Activated T-helper 2 cell treated with anti-CD3 and anti-CD28 coated beads, Interferon-gamma antibody, Interleukin-2, Interleukin-4, amounts not matched to agents 10 μg/mL and 5 μg/mL and 100 μg/mL, durations not matched to agents 14 hours and 24 hours and 36 hours (primary cell): ENCODE data around the gene HCN3. TPM values are rescaled to one million over a fixed set of nuclear protein-coding genes. Genes with fewer than 3 reads are reported as not detected.

Experiments
- DNase-seq: peaks from one replicate; pipeline ENCODE4 v3.0.0; 2021; ENCODE audit warnings: low spot score
- H3K27ac Mint-ChIP-seq: one replicate; pipeline ENCODE4 v1.8.0; 2021; ENCODE audit warnings: mixed read lengths
- H3K27me3 Mint-ChIP-seq: one replicate; pipeline ENCODE4 v1.8.0; 2021; ENCODE audit warnings: low read depth, mixed read lengths
- H3K36me3 Mint-ChIP-seq: one replicate; pipeline ENCODE4 v1.8.0; 2021; ENCODE audit warnings: low read depth, mixed read lengths
- H3K4me1 Mint-ChIP-seq: one replicate; pipeline ENCODE4 v1.8.0; 2021; ENCODE audit warnings: low read depth, mixed read lengths
- H3K4me3 Mint-ChIP-seq: one replicate; pipeline ENCODE4 v1.8.0; 2021; ENCODE audit warnings: low read depth, mild to moderate bottlenecking, moderate library complexity, mixed read lengths
- H3K9me3 Mint-ChIP-seq: one replicate; pipeline ENCODE4 v1.8.0; 2021; ENCODE audit warnings: mixed read lengths
- intact Hi-C: fragments of 100-400 bp; cut with micrococcal nuclease; formaldehyde crosslinking; loops from one replicate; pipeline ENCODE4 v1.15.1; 2023
- total RNA-seq: library from RNA; stranded (reverse); gene quantifications from 2 replicates; pipeline ENCODE4 v1.2.3, GENCODE V29; 2022

Gene HCN3
- total RNA-seq, 1 donor from 2014 or later = 4.8 TPM

DNA sequence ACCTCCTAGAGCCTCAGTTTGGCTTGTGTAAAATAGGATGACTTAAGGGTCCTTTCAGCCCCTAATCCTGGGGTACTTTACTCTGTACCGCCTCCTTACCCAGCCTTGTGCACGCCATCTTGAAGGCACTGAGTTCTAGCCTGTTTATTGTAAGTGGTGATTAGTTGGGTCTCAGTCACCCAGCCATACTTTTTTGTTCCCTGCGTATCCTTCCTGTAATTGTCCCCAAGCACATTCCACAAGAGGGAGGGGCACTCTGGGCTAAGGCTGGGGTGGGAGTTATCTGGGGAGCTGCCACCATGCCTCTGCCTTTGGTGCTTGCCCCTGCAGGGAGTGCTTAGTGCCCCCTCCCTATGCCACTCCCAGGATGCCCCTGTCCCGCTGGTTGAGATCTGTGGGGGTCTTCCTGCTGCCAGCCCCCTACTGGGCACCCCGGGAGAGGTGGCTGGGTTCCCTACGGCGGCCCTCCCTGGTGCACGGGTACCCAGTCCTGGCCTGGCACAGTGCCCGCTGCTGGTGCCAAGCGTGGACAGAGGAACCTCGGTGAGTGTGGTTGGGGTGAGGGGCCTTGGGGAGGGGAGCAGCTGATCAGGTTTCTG is 32.3 kb downstream of the HCN3 start:
- no peaks in the 10 kb centered on the region for H3K27me3 Mint-ChIP-seq

GRCh38 chr1:155313261-155313660 is 36.0 kb downstream of the HCN3 start:
- intact Hi-C loops = no loop called here
- Mint-ChIP-seq H3K4me1 (peaks cover 37% of the 10 kb centered on the region), H3K9me3 (no peaks in the 10 kb centered on the region), H3K27ac (peak overlapping the region; percentile 67), H3K36me3 (peaks cover 80% of the 10 kb centered on the region), H3K27me3 (no peaks in the 10 kb centered on the region), H3K4me3 (no peak overlapping the region)
- no peak for DNase-seq

More for the DNA sequence above, 32.3 kb downstream of the HCN3 start:
- no peak for DNase-seq
- Mint-ChIP-seq H3K4me3 (peak overlapping the region; percentile 98), H3K27ac (peak overlapping the region; percentile 97), H3K9me3 (no peaks in the 10 kb centered on the region), H3K4me1 (peaks cover 38% of the 10 kb centered on the region), H3K36me3 (peaks cover 51% of the 10 kb centered on the region)
- intact Hi-C loops = loop anchor here (1.0 to 5.0 kb wide), 3 partner anchors 11 to 47 kb away; partner anchors contain the start of genes CLK2, RUSC1 and SCAMP3

DNA sequence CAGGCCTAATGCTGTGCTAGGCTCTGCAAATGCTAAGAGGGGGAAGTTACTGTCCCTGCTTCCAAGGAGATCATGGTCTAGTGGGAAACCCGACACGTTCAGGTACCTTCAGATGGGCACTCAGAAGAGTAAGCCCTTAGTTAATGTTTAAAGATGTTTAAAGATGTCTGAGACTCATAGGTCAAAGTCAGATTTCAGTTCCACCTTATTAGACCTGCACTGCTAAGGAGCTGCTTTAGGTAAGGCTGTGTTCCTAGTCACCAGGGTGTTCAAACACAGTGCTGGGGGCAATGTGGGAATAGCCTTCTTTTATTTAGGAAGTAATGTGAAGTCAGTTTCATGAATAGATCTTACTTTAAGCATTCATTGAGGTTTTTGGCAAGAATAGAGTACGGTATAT is 39.7 kb downstream of the HCN3 start:
- no peak overlapping the region for H3K4me3 Mint-ChIP-seq

GRCh38 chr1:155318082-155318481 is 40.8 kb downstream of the HCN3 start:
- Mint-ChIP-seq H3K36me3 (peaks cover 69% of the 10 kb centered on the region), H3K27ac (no peak overlapping the region), H3K4me1 (peaks cover 44% of the 10 kb centered on the region), H3K4me3 (no peak overlapping the region), H3K27me3 (no peaks in the 10 kb centered on the region), H3K9me3 (no peaks in the 10 kb centered on the region)
- DNase-seq = no peak
- intact Hi-C loops = no loop called here

More for the DNA sequence above, 39.7 kb downstream of the HCN3 start:
- Mint-ChIP-seq H3K4me1 (peaks cover 45% of the 10 kb centered on the region), H3K36me3 (peaks cover 80% of the 10 kb centered on the region), H3K27ac (no peak overlapping the region), H3K27me3 (no peaks in the 10 kb centered on the region), H3K9me3 (no peaks in the 10 kb centered on the region)
- intact Hi-C loops = no loop called here
- no peak for DNase-seq

DNA sequence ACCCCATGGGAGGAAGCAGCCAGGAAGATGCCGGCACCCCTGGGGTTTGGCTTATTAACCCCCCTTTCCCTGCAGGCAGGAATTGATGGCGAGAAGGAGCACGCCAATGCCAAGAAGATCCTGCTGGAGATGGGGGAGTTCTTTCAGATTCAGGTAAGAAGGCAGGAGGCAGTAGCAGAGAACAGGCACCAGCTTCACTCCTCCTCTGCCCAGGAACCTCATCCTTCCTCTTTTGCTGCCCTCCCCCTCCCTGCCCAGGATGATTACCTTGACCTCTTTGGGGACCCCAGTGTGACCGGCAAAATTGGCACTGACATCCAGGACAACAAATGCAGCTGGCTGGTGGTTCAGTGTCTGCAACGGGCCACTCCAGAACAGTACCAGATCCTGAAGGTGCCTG is 42.3 kb downstream of the HCN3 start:
- no peaks in the 10 kb centered on the region for H3K9me3 Mint-ChIP-seq
- H3K4me1 Mint-ChIP-seq = peaks cover 38% of the 10 kb centered on the region
- no peak overlapping the region for H3K4me3 Mint-ChIP-seq
- intact Hi-C loops = no loop called here
- no peaks in the 10 kb centered on the region for H3K27me3 Mint-ChIP-seq
- peaks cover 56% of the 10 kb centered on the region for H3K36me3 Mint-ChIP-seq
- DNase-seq = no peak
- H3K27ac Mint-ChIP-seq = peak overlapping the region; percentile 40

DNA sequence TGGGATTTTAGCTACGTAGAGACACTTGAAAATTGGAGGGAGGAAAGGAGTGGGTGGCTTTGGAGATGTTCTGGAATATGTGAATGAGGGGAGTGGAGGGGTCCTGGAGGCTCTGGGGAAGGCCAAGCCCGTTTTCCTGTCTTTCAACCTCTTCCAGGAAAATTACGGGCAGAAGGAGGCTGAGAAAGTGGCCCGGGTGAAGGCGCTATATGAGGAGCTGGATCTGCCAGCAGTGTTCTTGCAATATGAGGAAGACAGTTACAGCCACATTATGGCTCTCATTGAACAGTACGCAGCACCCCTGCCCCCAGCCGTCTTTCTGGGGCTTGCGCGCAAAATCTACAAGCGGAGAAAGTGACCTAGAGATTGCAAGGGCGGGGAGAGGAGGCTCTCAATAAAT is 43.0 kb downstream of the HCN3 start:
- Mint-ChIP-seq H3K27ac (peak overlapping the region; percentile 29), H3K36me3 (peaks cover 49% of the 10 kb centered on the region), H3K9me3 (no peaks in the 10 kb centered on the region), H3K27me3 (no peaks in the 10 kb centered on the region), H3K4me3 (peak overlapping the region; percentile 65), H3K4me1 (peaks cover 38% of the 10 kb centered on the region)
- intact Hi-C loops = loop anchor here (1.0 to 5.0 kb wide), 3 partner anchors 11 to 128 kb away; partner anchors contain the start of gene HCN3
- no peak for DNase-seq

DNA sequence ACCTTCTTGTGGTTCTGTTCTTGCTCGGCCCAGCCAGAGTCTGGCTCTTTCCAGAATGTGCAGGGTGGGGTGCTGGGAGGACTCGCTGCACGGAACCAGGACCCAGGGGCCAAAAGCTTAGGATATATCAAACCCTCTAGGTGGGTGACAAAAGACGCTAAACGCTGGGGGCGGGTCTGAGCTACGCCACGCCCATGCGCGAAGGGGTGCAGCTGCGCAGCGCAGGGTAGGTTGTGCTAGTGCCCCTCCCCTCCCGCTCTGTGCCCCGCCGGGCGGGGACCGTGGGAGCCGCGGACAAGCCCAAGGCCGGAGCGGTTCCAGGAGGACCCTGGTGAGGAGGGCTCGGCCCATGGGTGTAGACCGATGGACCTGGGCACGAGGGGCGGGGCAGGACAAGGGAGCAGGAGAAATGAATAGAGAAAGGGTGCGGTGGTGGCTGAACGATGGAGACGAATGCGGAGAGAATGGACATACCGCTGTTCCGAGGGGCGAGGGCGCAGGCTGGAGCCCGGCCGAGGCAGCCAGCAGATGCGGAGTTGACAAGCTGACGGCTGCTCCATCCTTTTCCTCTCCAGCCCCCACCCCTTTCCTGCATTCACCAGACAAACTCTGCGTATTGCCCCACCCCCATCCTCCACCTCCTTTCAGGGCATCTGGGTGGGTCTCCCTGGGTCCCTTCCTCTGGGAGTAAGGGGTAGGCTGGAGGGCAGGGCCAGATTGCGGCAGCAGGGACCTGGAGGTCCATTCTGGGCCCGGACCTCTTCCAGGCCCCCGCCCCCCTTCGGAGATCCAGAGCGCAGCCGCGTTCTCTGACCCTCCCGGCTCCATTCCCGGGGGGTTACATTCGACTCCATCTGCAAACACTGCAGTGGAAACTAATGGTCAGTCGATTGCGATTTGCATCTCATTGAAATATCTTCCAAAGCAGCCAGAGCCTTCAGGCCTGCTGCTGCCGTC is 43.7 kb downstream of the HCN3 start, which contains the start of gene RUSC1:
TSS of gene RUSC1 (plus strand) at position 234 of the 957 bp plus-strand sequence. CDS start 880 bp downstream, outside the sequence.
- Mint-ChIP-seq H3K27me3 (no peaks in the 10 kb centered on the region), H3K4me1 (peaks cover 41% of the 10 kb centered on the region), H3K9me3 (no peaks in the 10 kb centered on the region), H3K36me3 (peaks cover 47% of the 10 kb centered on the region), H3K4me3 (peak within 1 kb of the TSS; percentile 65), H3K27ac (peak within 1 kb of the TSS; percentile 29)
- intact Hi-C loops = loop anchor here (1.0 to 5.0 kb wide), 3 partner anchors 12 to 129 kb away; partner anchors contain the start of gene HCN3
- peak; percentile 76 for DNase-seq

GRCh38 chr1:155321639-155322503 is 44.6 kb downstream of the HCN3 start:
- Mint-ChIP-seq H3K27ac (no peak overlapping the region), H3K27me3 (no peaks in the 10 kb centered on the region), H3K36me3 (peaks cover 44% of the 10 kb centered on the region), H3K4me1 (peaks cover 42% of the 10 kb centered on the region), H3K4me3 (peak overlapping the region; percentile 70), H3K9me3 (no peaks in the 10 kb centered on the region)
- intact Hi-C loops = loop anchor here (1.0 to 5.0 kb wide), 2 partner anchors 72 to 130 kb away; no protein-coding TSS in a partner anchor
- DNase-seq = no peak

- Mint-ChIP-seq H3K4me1 (peaks cover 41% of the 10 kb centered on the region), H3K27me3 (no peaks in the 10 kb centered on the region), H3K27ac (no peak overlapping the region), H3K36me3 (peaks cover 39% of the 10 kb centered on the region), H3K9me3 (no peaks in the 10 kb centered on the region), H3K4me3 (peak overlapping the region; percentile 70)
- no peak for DNase-seq
- intact Hi-C loops = loop anchor here (1.0 to 5.0 kb wide), 2 partner anchors 72 to 130 kb away; no protein-coding TSS in a partner anchor
Measured at GRCh38 chr1:155322571-155322952, 45.3 kb downstream of the HCN3 start.

DNA sequence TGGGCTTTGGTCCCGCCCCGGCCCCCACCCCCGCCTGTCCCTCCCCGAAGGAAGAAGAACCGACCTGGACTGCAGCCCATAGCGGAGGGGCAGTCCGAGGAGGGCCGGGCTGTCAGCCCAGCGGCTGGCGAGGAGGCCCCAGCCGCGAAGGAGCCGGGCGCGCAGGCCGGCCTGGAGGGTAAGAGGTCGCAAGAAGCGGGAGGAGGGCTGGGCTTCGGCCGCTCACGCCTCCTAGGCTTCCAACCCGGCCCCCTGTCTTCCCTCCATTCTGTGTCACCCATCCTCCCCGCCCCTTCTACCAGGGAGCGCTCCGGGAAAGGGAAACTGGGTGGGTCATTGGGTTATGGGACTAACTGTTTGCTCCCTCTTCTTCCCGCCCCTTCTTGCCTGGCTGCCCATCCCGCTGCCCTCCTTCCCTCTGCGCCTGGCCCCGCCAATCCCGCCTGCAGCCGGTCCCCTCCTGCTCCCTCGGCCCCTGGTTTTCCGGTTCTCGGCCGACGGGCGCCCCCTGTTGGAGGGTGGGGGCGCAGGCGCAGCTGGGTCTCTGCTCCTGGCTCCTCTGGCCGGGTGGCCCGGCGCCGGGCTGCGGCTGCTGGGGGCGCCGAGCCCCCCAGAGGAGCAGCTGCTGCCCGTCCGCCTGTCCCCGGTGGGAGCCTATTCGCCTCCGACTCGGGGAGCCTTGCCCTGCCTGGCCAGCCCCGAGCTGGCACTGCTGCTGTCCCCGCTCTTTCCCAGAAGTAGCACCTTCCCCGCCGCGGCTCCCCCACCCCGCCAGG is 45.9 kb downstream of the HCN3 start:
- intact Hi-C loops = loop anchor here (1.0 to 5.0 kb wide), 2 partner anchors 73 to 131 kb away; no protein-coding TSS in a partner anchor
- Mint-ChIP-seq H3K27ac (peak overlapping the region; percentile 55), H3K4me3 (peak overlapping the region; percentile 82), H3K4me1 (peaks cover 37% of the 10 kb centered on the region), H3K36me3 (peaks cover 33% of the 10 kb centered on the region), H3K9me3 (no peaks in the 10 kb centered on the region), H3K27me3 (no peaks in the 10 kb centered on the region)
- peak; percentile 80 for DNase-seq

DNA sequence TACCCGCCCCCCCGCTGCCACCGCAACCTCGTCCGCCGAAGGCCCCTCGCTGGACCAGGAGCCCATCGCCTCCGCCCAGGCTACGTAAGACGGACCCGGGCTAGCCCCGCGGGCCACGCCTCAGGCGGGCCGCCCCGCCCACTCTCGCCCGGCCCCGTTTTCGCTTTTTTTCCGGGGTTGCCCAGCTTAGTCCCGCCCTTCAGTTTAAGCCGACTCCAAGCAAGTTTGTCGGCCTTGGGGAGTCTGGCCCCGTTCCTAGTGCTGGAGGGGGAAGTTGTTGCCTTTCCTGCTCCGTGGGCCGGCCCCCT is 46.4 kb downstream of the HCN3 start:
- H3K27me3 Mint-ChIP-seq = no peaks in the 10 kb centered on the region
- intact Hi-C loops = loop anchor here (1.0 to 5.0 kb wide), 2 partner anchors 50 to 131 kb away; partner anchors contain the start of gene CLK2
- no peaks in the 10 kb centered on the region for H3K9me3 Mint-ChIP-seq
- DNase-seq = peak; percentile 85
- H3K36me3 Mint-ChIP-seq = peaks cover 28% of the 10 kb centered on the region
- H3K4me1 Mint-ChIP-seq = peaks cover 34% of the 10 kb centered on the region
- peak overlapping the region; percentile 81 for H3K4me3 Mint-ChIP-seq
- peak overlapping the region; percentile 79 for H3K27ac Mint-ChIP-seq
